Fibroblast of pulmonary artery (primary cell): ENCODE results near the gene STPG2.

Source experiments
- DNase-seq: peaks from one replicate; pipeline ENCODE4 v3.0.0-alpha.2; 2010; ENCODE audit warnings: low read depth
- H3K4me3 ChIP-seq: replicated peaks from 2 replicates; pipeline ENCODE4 v1.5.1; 2011; ENCODE audit warnings: low read depth, mild to moderate bottlenecking, control low read depth, low read length, moderate library complexity
- CTCF ChIP-seq: IDR thresholded peaks from 2 replicates; pipeline ENCODE4 v1.5.1; 2011; ENCODE audit warnings: mild to moderate bottlenecking, control low read depth, low read length, inconsistent platforms; ENCODE audit errors: missing control alignments

The STPG2 gene

DNA sequence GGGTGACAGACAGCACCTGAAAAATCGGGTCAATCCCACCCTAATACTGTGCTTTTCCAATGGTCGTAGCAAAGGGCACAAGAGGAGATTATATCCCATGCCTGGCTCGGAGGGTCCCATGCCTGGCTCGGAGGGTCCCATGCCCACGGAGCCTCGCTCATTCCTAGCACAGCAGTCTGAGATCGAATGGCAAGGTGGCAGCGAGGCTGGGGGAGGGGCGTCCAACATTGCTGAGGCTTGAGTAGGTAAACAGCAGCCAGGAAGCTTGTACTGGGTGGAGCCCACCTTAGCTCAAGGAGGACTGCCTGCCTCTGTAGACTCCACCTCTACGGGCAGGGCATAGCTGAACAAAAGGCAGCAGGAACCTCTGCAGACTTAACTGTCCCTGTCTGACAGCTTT is 365.1 kb downstream of the STPG2 start:
- no peak overlapping the region for H3K4me3 ChIP-seq
- no peak for DNase-seq
- TF ChIP-seq CTCF: no peak

- no peak overlapping the region for H3K4me3 ChIP-seq
- TF ChIP-seq CTCF: no peak
- DNase-seq: no peak
Observed at GRCh38 chr4:97774347-97774989, 368.8 kb downstream of the STPG2 start.

- no peak overlapping the region for H3K4me3 ChIP-seq
- DNase-seq: peak; percentile 14
- no peak for TF ChIP-seq CTCF
Observed at GRCh38 chr4:97770222-97770621, 373.1 kb downstream of the STPG2 start.

DNA sequence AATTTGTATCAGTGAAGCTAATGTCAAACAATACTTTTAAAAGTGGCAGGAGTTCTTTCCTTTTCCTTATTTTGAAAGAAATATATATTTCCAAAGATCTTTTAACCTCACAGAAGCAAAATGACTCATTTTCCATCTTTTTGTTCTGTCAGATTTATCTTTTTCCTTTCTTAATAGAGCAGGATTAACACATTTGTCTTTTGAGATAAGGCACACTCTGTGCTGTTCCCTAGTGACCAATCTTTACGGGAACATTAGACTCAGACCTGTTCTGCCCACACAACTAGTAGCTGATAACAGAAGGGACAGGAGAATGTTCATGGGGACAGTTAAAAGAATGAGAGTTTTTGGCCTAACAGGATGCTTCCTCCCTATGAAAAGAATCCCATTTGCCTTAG is 381.2 kb downstream of the STPG2 start:
- no peak overlapping the region for H3K4me3 ChIP-seq
- DNase-seq: peak; percentile 46
- TF ChIP-seq CTCF: no peak

DNA sequence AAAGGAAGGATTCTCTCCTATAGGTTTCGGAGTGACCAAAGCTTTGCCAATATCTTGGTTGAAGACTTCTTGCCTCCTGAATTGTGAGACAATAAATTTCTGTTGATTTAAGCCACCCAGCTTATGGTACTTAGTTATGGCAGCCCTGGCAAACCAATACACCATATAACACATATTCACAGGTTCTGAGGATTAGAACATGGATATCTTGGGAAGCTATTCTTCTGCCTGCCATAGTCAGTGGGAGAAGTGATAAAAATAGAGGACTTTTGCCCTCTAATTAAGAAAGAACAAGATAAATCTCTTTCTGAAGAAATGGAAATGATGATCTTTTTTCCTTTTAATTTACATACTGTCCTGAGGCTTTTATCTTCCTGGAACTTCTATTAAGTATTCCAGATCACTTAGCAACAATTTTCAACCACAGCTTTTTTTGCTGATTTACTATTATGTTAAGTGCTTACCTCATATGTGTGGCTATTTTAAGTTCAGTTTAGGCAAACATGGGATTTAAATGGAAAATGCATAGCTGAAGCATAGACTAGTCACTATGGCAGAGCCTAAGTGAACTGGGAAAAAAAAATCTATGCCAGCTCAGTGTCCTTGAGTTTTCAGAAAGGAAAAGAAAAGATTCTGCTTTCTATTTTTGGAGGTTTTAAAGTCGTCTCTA is 381.7 kb downstream of the STPG2 start:
- no peak overlapping the region for H3K4me3 ChIP-seq
- TF ChIP-seq CTCF: no peak
- DNase-seq: peak; percentile 51

GRCh38 chr4:97759785-97760184 is 383.5 kb downstream of the STPG2 start:
- no peak for TF ChIP-seq CTCF
- peak; percentile 6 for DNase-seq
- H3K4me3 ChIP-seq: no peak overlapping the region

GRCh38 chr4:97752599-97752998 is 390.7 kb downstream of the STPG2 start:
- no peak for DNase-seq
- no peak overlapping the region for H3K4me3 ChIP-seq
- TF ChIP-seq CTCF: no peak
